Measurements from ENCODE around the gene SYT6.

GRCh38 chr1:114104949-114105348, 48.7 kb downstream of the SYT6 start:
- no peak for TF ChIP-seq CTCF (IDR thresholded peaks at IDR 0.05)
- no peak for TF ChIP-seq POLR2AphosphoS5 (IDR thresholded peaks at IDR 0.05; ENCODE audit: insufficient read depth in 1 of 2, low read depth in 1 of 2)
